IPS DF 6.9 (cell line): ENCODE measurements around the gene SEC23B.
"Not testable (repeated sequence)": the region's sequence is repeated elsewhere in the genome, so short reads cannot be mapped to it uniquely, and the experiment has no call there.

Experiments used
- DNase-seq: peaks from one replicate; pipeline ENCODE4 v3.0.0-alpha.2; 2013; ENCODE audit warnings: low read depth, low spot score
- H3K27ac ChIP-seq: one replicate; pipeline ENCODE4 v1.5.1; 2013; ENCODE audit warnings: low read length, control low read depth
- H3K27me3 ChIP-seq: 2 replicates; pipeline ENCODE4 v1.6.1; 2013; ENCODE audit warnings: mild to moderate bottlenecking, low read length; ENCODE audit not compliant: control insufficient read depth, insufficient read depth
- H3K36me3 ChIP-seq: 2 replicates; pipeline ENCODE4 v1.6.1; 2013; ENCODE audit warnings: low read length; ENCODE audit not compliant: control insufficient read depth, insufficient read depth
- H3K4me1 ChIP-seq: 2 replicates; pipeline ENCODE4 v1.6.1; 2013; ENCODE audit warnings: low read length; ENCODE audit not compliant: control insufficient read depth, insufficient read depth
- H3K4me3 ChIP-seq: 2 replicates; pipeline ENCODE4 v1.5.1; 2013; ENCODE audit warnings: mild to moderate bottlenecking, low read length
- H3K9me3 ChIP-seq: 2 replicates; pipeline ENCODE4 v1.6.1; 2013; ENCODE audit warnings: low read length, inconsistent platforms; ENCODE audit not compliant: control insufficient read depth, insufficient read depth
- WGBS: extraction: QIAGEN DNeasy Blood & Tissue Kit; methylation state at CpG from one replicate; pipeline ENCODE4 v1.1.7; 2013; ENCODE audit warnings: mixed read lengths, missing lambda C conversion rate; ENCODE audit not compliant: insufficient read length, insufficient coverage; 5-methylcytosine and 5-hydroxymethylcytosine counted together

Gene SEC23B

DNA sequence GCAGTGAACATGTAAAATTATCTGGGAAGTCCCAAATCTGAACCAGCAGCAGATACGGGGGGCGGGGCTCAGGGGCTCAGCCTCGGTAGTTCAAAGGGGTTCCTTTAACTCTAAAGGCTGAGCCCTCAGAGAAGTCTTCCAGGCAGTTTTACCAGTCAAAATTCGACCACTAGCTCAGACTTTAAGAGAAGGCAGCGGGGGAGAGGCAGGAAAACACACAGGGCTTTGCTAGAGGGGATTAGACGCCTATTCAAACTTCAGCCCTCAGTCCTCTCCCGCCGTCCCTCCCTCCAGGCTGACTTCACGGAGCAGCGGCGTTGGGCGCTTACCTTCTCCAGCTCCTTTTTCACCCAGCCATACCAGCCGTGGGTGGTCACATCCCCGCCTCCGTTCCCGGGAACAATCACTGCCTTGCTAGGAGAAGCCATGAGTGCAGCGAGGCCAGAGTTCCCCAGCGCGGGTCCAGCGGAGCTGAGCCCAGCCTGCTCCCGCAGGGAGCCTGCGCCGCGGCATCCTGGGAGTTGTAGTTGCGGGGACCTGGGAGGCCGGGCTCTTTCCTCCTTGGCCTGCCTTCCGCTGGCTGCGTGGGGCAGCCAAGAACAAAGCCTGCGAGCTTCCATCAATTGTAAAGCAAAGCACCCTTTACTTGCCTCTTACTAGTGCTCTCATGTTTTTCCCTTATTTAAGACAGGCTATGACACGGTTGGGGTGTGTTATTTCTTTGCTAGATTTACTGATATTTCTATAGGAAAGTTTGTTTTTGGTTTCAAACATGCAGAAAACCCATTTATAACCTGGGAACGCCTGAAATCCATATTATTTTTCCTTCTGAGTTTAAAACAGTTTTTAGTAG lies 10.8 kb upstream of the SEC23B start, which contains the start of gene RBBP9:
Gene RBBP9, minus strand, starts transcription at position 486 of the 853 bp plus-strand sequence. Its CDS starts 58 bp downstream, at position 428.
- DNase-seq, result peak; percentile 72
- WGBS, result no CpG with 5 or more reads among the region's 31 CpGs
- H3K27ac ChIP-seq, result no peak within 1 kb of the TSS
- H3K36me3 ChIP-seq, result no peaks in the 10 kb centered on the region; the same call in 1 of the 2 replicates
- H3K4me1 ChIP-seq, result no peaks in the 10 kb centered on the region
- no peaks in the 10 kb centered on the region for H3K27me3 ChIP-seq
- peak within 1 kb of the TSS; percentile 69 for H3K4me3 ChIP-seq
- no peaks in the 10 kb centered on the region for H3K9me3 ChIP-seq

DNA sequence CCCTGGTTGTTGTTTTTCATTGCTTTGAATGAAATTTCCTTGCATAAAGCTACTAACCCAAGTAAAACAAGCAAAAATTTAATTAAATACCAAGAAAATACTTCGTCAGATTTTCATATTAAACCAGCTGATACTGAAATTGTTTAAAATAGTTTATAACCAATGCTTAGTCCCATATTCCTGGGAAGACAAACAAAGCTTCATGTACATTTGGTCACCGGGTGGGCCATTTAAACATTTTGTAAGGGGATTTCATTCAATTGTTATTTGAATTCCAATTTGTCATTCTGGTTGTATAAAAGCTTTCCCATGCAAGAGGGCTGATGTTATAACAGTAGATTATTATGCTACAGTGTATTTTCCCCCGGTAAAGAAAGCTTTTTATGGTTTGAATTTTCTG lies 10.1 kb upstream of the SEC23B start:
- no peaks in the 10 kb centered on the region; the same call in 1 of the 2 replicates for H3K36me3 ChIP-seq
- no peak for DNase-seq
- H3K4me1 ChIP-seq, result no peaks in the 10 kb centered on the region
- H3K27ac ChIP-seq, result no peak overlapping the region
- H3K9me3 ChIP-seq, result no peaks in the 10 kb centered on the region
- H3K4me3 ChIP-seq, result no peak overlapping the region
- no peaks in the 10 kb centered on the region for H3K27me3 ChIP-seq
- no CpG with 5 or more reads among the region's 3 CpGs for WGBS

DNA sequence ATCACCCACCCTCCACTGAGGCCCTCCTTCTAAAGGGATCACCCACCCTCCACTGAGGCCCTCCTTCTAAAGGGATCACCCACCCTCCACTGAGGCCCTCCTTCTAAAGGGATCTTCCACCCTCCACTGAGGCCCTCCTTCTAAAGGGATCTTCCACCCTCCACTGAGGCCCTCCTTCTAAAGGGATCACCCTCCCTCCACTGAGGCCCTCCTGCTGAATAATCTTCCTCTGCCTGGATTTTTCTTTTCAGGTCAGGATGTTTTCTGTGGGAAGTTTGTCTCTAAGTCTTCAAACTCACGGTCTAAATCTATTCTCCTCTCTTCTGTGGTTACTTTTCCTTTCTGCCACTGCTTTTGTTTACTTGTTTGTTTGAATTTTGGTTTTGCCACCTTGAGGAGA lies 6.1 kb upstream of the SEC23B start:
- not testable (repeated sequence) for H3K27ac ChIP-seq, H3K4me1 ChIP-seq, H3K36me3 ChIP-seq, H3K9me3 ChIP-seq, H3K27me3 ChIP-seq, H3K4me3 ChIP-seq, DNase-seq
- WGBS, result no CpG with 5 or more reads among the region's 1 CpG

DNA sequence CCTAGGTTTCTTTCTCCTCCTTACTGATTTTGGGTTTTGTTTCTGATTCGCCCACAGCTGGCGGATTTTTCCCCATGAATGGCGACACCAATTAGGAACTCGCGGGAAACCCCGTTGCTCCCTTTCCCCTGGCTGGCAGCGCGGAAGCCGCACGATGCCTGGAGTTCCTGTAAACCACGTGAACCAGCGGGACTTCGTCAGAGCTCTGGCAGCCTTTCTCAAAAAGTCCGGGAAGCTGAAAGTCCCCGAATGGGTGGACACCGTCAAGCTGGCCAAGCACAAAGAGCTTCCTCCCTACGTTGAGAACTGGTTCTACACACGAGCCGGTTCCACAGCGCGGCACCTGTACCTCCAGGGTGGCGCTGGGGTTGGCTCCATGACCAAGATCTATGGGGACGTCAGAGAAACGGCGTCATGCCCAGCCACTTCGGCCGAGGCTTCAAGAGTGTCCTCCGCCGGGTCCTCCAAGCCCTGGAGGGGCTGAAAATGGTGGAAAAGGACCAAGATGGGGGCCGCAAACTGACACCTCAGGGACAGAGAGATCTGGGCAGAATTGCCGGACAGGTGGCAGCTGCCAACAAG lies 3.2 kb upstream of the SEC23B start:
- no peaks in the 10 kb centered on the region for H3K27me3 ChIP-seq
- 0 out of 2 replicates have a peak, but pooled peaks cover 1% of the 10 kb centered on the region for H3K4me1 ChIP-seq
- WGBS, result no CpG with 5 or more reads among the region's 31 CpGs
- H3K4me3 ChIP-seq, result no peak overlapping the region
- no peaks in the 10 kb centered on the region for H3K36me3 ChIP-seq
- no peak overlapping the region for H3K27ac ChIP-seq
- DNase-seq, result no peak
- no peaks in the 10 kb centered on the region for H3K9me3 ChIP-seq

DNA sequence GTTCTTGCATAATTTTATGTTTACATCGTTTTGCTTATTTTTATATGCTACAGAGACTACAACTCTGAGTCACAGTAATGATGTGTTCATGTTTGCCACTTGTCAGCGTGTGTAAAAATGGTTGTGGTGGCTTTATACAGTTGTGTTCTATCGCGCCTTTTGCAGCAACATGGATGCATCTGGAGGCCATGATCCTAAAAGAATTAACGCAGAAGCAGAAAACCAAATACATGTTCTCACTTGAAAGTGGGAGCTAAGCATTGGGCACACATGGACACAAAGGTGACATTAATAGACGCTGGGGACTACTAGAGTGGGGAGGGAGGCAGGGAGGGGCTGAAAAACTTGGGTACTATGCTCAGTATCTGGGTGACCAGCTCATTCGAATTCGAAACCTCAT lies 996 bp upstream of the SEC23B start:
- Histone ChIP-seq H3K36me3 (no peaks in the 10 kb centered on the region), H3K27me3 (no peaks in the 10 kb centered on the region), H3K27ac (no peak overlapping the region), H3K4me1 (0 out of 2 replicates have a peak, but pooled peaks cover 1% of the 10 kb centered on the region), H3K9me3 (no peaks in the 10 kb centered on the region), H3K4me3 (peak overlapping the region; percentile 59; the same call in 1 of the 2 replicates)
- WGBS, result no CpG with 5 or more reads among the region's 8 CpGs
- DNase-seq, result no peak

DNA sequence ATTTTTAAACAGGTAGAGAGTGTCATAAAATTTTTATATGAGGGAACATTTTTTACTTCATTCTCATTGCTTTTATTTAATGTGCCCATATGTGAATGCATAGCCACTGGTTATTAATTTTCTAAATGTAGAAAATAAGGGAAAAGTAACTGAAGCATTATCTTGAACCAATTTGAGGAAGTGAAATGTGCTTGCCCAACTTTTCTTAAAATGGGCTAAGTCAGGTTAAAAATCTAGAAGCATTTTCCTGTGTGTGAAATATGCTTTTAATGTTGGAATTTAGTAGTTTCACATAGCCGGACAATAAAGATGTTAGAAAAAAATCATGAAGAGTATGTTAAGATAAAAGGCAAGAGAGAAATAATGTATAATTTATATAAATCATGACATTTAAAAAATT lies 3.8 kb downstream of the SEC23B start:
- Histone ChIP-seq H3K36me3 (peaks cover 9% of the 10 kb centered on the region; the same call in 1 of the 2 replicates), H3K27me3 (no peaks in the 10 kb centered on the region), H3K4me3 (no peak overlapping the region), H3K4me1 (0 out of 2 replicates have a peak, but pooled peaks cover 1% of the 10 kb centered on the region), H3K9me3 (no peaks in the 10 kb centered on the region), H3K27ac (no peak overlapping the region)
- DNase-seq, result no peak
- whole genome bisulfite sequencing, result no CpG with 5 or more reads among the region's 1 CpG

DNA sequence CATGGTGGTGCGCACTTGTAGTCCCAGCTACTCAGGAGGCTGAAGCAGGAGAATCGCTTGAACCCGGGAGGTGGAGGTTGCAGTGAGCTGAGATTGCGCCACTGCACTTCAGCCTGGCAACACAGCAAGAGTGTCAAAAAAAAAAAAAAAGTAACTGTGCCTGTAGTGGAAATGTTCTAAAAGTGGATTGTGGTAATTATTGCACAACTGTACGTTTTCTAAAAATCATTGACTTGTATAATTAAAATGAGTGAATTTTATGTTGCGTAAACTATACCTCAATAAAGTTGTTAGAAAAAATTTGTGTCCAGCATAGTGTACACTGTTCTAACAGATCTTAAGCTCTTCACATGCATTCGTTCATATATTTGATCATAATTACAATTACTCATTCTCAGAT lies 5.5 kb downstream of the SEC23B start:
- H3K4me3 ChIP-seq, result no peak overlapping the region
- no peaks in the 10 kb centered on the region for H3K4me1 ChIP-seq
- no peak for DNase-seq
- no peak overlapping the region for H3K27ac ChIP-seq
- no peaks in the 10 kb centered on the region for H3K9me3 ChIP-seq
- H3K27me3 ChIP-seq, result no peaks in the 10 kb centered on the region
- WGBS, result 100% methylated on average over 1 of the region's 7 CpGs
- peaks cover 9% of the 10 kb centered on the region; the same call in 1 of the 2 replicates for H3K36me3 ChIP-seq

DNA sequence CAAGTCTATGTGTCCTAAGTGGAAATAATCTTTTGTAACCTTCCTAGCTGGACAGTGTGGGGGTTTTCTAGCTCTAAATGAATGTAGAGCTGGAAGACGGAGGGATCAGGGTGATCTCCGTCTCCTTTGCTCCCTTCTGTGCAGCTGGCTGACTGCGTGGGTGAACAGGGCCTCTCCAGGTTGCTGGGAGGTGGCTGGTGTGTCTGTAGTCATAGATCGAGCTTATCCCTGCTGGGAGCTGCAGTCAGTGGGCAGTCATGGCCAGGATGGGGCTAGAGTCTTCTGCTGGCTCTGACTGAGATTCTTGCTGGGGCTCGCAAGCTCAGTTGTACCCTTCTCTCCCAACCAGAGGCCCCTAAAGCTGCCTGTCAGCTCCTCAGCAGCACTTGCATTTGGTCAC lies 6.4 kb downstream of the SEC23B start:
- Histone ChIP-seq H3K36me3 (peaks cover 9% of the 10 kb centered on the region; the same call in 1 of the 2 replicates), H3K4me3 (no peak overlapping the region)

DNA sequence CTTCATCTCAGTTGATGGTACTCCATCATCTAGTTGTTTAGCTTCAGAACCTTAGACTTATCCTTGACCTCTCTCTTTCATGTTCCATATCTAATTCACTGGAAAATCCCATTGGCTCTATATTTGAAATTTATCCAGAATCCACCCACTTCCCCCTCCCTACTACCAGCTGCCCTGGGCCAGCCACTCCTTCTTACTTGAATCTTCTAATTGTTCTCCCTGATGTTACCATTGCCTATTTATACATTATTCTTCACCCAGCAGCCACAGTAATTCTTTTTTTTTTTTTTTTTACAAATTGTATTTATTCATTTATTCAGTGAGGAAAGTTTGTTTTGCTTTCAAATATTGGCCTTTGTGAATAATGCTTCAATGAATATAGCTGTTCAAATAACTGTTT lies 8.2 kb downstream of the SEC23B start:
- Histone ChIP-seq H3K4me1 (no peaks in the 10 kb centered on the region), H3K27me3 (no peaks in the 10 kb centered on the region), H3K36me3 (peaks cover 9% of the 10 kb centered on the region; the same call in 1 of the 2 replicates), H3K27ac (no peak overlapping the region), H3K9me3 (no peaks in the 10 kb centered on the region), H3K4me3 (no peak overlapping the region)
- no peak for DNase-seq

More for the DNA sequence above, 6.4 kb downstream of the SEC23B start:
- no peaks in the 10 kb centered on the region for H3K27me3 ChIP-seq
- H3K4me1 ChIP-seq, result no peaks in the 10 kb centered on the region
- no peak for DNase-seq
- no peak overlapping the region for H3K27ac ChIP-seq
- WGBS, result no CpG with 5 or more reads among the region's 5 CpGs
- H3K9me3 ChIP-seq, result no peaks in the 10 kb centered on the region

DNA sequence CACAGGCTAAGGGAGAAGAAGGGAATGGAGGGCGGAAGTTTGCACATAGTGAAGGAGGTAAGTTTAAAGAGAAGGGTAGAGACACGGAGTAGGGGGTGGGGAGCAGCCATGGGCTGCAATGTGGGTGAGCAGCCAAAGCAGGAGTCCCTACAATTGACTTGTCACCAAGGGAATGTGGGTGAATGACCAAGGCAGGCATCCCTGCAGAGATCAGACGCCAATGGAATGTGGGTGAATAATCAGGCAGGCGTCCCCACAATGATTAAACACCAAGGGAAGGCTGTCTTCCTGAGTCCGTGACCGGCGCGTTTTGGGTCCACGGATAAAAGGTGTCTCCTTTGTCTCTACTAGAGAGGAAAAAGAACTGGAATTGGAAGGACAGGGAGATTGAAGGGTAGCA lies 14.3 kb downstream of the SEC23B start:
- no CpG with 5 or more reads among the region's 9 CpGs for WGBS

More for the DNA sequence above, 14.3 kb downstream of the SEC23B start:
- not testable (repeated sequence) for H3K27me3 ChIP-seq, H3K9me3 ChIP-seq, H3K36me3 ChIP-seq, H3K4me3 ChIP-seq, H3K4me1 ChIP-seq, H3K27ac ChIP-seq, DNase-seq
